GM12878 (cell line): ENCODE measurements around the gene CRTC2. TPM values are rescaled to one million over a fixed set of nuclear protein-coding genes. Genes with fewer than 3 reads are reported as not detected.

Experiments
- CBX3 ChIP-seq: fragments of 200-600 bp; sonication (generic); IDR thresholded peaks from 2 replicates; pipeline ENCODE4 v1.6.1; 2016; ENCODE audit warnings: low read depth, borderline replicate concordance
- ELK1 ChIP-seq: IDR thresholded peaks from 2 replicates; pipeline ENCODE4 v1.6.1; 2012; ENCODE audit warnings: low read depth, low read length, improper control_type of control experiment
- FOXK2 ChIP-seq: fragments of 450-650 bp; IDR thresholded peaks from 2 replicates; pipeline ENCODE4 v1.6.1; 2017; ENCODE audit warnings: mild to moderate bottlenecking, moderate library complexity
- FOXM1 ChIP-seq: IDR thresholded peaks from 2 replicates; pipeline ENCODE4 v1.6.1; 2012; ENCODE audit warnings: low read depth, mild to moderate bottlenecking, inconsistent platforms, low read length, moderate library complexity
- IRF4 ChIP-seq: IDR thresholded peaks from 2 replicates; pipeline ENCODE4 v1.6.1; 2011; ENCODE audit warnings: low read depth, low read length
- JUND ChIP-seq: IDR thresholded peaks from 2 replicates; pipeline ENCODE4 v1.6.1; 2012; ENCODE audit warnings: low read depth, mild to moderate bottlenecking, low read length, improper control_type of control experiment, moderate library complexity
- MEF2A ChIP-seq: IDR thresholded peaks from 2 replicates; pipeline ENCODE4 v1.6.1; 2011; ENCODE audit warnings: low read depth, mild to moderate bottlenecking, low read length, moderate library complexity; ENCODE audit not compliant: insufficient read depth
- NBN ChIP-seq: fragments of 450-650 bp; IDR thresholded peaks from 2 replicates; pipeline ENCODE4 v1.6.1; 2016
- NR2F1 ChIP-seq: fragments of 450-650 bp; conservative IDR thresholded peaks from 2 replicates; pipeline ENCODE4 v1.6.1; 2017; ENCODE audit warnings: mild to moderate bottlenecking
- SMARCA5 ChIP-seq: fragments of 450-650 bp; IDR thresholded peaks from 2 replicates; pipeline ENCODE4 v1.6.1; 2017; ENCODE audit warnings: mild to moderate bottlenecking
- SREBF1 ChIP-seq: IDR thresholded peaks from 2 replicates; pipeline ENCODE4 v1.6.1; 2012; ENCODE audit warnings: mild to moderate bottlenecking, low read length
- YBX1 ChIP-seq: fragments of 450-650 bp; IDR thresholded peaks from 2 replicates; pipeline ENCODE4 v1.6.1; 2016; ENCODE audit warnings: antibody characterized with exemption
- ZBTB11 ChIP-seq: fragments of 450-650 bp; formaldehyde crosslinking; IDR thresholded peaks from 2 replicates; pipeline ENCODE4 v1.5.0; 2022; ENCODE audit warnings: mild to moderate bottlenecking, missing genetic modification characterization
- ZNF274 ChIP-seq: IDR thresholded peaks from one replicate; pipeline ENCODE4 v1.8.0; 2011; ENCODE audit not compliant: insufficient read length, insufficient read depth
- ZNF687 ChIP-seq: fragments of 450-650 bp; IDR thresholded peaks from 2 replicates; pipeline ENCODE4 v1.6.1; 2017; ENCODE audit warnings: mild to moderate bottlenecking, moderate library complexity
- polyA plus RNA-seq, 11 experiments: library from polyadenylated mRNA; depleted of rRNA in 4 of 11; unstranded in 6 of 11; stranded (reverse) in 5 of 11; fragments of >200 nt; fragmentation: Nextera tagmentation in 4 of 11; fragmentation: Illumina TruSeq in 1 of 11; extraction: Ambion mirVana in 4 of 11; extraction: Trizol in 1 of 11; gene quantifications; 1 replicate in 1 of 11; 2 replicates in 10 of 11; pipeline versions ENCODE4 v1.2.1 to v1.2.3, GENCODE V29; 2011 to 2016; ENCODE audit warnings: inconsistent platforms in 2 of 11, missing spikeins in 2 of 11, low read depth in 1 of 11
- total RNA-seq, 4 experiments: library from RNA; depleted of rRNA in 3 of 4; stranded (reverse); fragments of >200 nt in 3 of 4; fragmentation: Illumina TruSeq in 1 of 4; extraction: Trizol in 1 of 4; gene quantifications; 2 replicates each; pipeline versions ENCODE4 v1.2.1 to v1.2.3, GENCODE V29; 2013 to 2021
- TF ChIP-seq, protein P1 (sequence below): fragments of 450-650 bp; IDR thresholded peaks from 2 replicates; pipeline ENCODE4 v1.6.1; 2014; ENCODE audit warnings: mild to moderate bottlenecking
- TF ChIP-seq, protein P2 (sequence below): fragments of 450-650 bp; IDR thresholded peaks from 2 replicates; pipeline ENCODE4 v1.6.1; 2017; ENCODE audit warnings: borderline replicate concordance
- TF ChIP-seq, protein P3 (sequence below): IDR thresholded peaks from 2 replicates; pipeline ENCODE4 v1.6.1; 2011; ENCODE audit warnings: low read depth, mild to moderate bottlenecking, low read length, moderate library complexity, borderline replicate concordance; ENCODE audit errors: extremely low read depth

Gene CRTC2
- total and polyA plus RNA-seq, 10 of the 15 experiments (the other 5 are each of a cell fraction or from before 2014, with no cell fraction given) = 5.1 to 57.9 (median 32.7) TPM

- TF ChIP-seq JUND (no peak), MEF2A (0 out of 2 replicates have a peak, but pooled peaks have one; percentile 46), ZBTB11 (CRISPR knock-in tag) (no peak), NR2F1 (no peak), FOXM1 (peak; percentile 17; the same call in 1 of the 2 replicates), ELK1 (no peak), SMARCA5 (0 out of 2 replicates have a peak, but pooled peaks have one; percentile 39), NBN (peak; percentile 96), ZNF274 (no peak), CBX3 (no peak), FOXK2 (no peak), IRF4 (no peak; the same call in 1 of the 2 replicates), ZNF687 (peak; percentile 43), YBX1 (no peak), SREBF1 (no peak)
- TF ChIP-seq, protein P1, sequence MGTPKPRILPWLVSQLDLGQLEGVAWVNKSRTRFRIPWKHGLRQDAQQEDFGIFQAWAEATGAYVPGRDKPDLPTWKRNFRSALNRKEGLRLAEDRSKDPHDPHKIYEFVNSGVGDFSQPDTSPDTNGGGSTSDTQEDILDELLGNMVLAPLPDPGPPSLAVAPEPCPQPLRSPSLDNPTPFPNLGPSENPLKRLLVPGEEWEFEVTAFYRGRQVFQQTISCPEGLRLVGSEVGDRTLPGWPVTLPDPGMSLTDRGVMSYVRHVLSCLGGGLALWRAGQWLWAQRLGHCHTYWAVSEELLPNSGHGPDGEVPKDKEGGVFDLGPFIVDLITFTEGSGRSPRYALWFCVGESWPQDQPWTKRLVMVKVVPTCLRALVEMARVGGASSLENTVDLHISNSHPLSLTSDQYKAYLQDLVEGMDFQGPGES = peak; percentile 97
- TF ChIP-seq, protein P2, sequence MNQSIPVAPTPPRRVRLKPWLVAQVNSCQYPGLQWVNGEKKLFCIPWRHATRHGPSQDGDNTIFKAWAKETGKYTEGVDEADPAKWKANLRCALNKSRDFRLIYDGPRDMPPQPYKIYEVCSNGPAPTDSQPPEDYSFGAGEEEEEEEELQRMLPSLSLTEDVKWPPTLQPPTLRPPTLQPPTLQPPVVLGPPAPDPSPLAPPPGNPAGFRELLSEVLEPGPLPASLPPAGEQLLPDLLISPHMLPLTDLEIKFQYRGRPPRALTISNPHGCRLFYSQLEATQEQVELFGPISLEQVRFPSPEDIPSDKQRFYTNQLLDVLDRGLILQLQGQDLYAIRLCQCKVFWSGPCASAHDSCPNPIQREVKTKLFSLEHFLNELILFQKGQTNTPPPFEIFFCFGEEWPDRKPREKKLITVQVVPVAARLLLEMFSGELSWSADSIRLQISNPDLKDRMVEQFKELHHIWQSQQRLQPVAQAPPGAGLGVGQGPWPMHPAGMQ = no peak
- TF ChIP-seq, protein P3, sequence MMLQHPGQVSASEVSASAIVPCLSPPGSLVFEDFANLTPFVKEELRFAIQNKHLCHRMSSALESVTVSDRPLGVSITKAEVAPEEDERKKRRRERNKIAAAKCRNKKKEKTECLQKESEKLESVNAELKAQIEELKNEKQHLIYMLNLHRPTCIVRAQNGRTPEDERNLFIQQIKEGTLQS = no peak
Measured at GRCh38 chr1:153922972-153923925, 35.2 kb downstream of the CRTC2 start, which contains the start of gene GATAD2B (continued).
